HL-60/S4 (cell line): ENCODE measurements around the gene FBN1.

Experiments used
- in situ Hi-C: fragments of 300-500 bp; cut with MboI; formaldehyde crosslinking; loops from 2 replicates; pipeline ENCODE4 v1.14.3; 2022; ENCODE audit warnings: low sequenced_read_pairs

FBN1 gene

DNA sequence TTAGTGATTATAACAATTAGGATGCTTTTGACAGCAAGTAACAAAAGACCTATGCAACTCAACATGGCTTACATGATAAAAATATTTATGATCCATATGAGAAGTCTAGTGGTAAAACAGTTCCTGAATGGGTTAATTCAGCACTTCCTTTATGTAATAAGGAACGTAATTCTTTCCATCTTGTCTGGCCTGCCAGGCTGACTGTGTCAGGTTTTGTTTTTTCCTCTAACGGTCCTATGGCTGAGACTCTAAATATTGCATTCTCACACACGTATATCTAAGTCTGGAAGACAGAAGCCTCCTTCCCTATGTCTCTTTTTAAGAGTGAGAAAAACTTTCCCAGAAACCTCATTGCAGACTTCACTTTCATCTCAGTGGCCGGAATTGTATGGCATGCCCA is 263.6 kb downstream of the FBN1 start:
- in situ Hi-C loops, result no loop called here

DNA sequence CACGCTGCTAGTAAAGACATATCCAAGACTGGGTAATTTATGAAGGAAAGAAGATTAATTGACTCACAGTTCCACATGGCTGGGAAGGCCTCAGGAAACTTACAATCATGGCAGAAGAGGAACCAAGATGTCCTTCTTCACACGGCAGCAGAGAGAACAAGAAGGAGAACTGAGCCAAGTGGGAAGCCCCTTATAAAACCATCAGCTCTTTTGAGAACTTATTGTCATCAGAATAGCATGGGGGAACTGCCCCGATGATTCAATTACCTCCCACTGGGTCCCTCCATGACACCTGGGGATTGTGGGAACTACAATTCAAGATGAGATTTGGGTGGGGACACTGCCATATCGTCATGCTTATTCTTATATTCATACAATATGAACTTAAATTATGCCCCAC is 265.3 kb downstream of the FBN1 start:
- in situ Hi-C loops, result no loop called here

- in situ Hi-C loops, result no loop called here
Measured at GRCh38 chr15:48375767-48376166, 269.7 kb downstream of the FBN1 start.

DNA sequence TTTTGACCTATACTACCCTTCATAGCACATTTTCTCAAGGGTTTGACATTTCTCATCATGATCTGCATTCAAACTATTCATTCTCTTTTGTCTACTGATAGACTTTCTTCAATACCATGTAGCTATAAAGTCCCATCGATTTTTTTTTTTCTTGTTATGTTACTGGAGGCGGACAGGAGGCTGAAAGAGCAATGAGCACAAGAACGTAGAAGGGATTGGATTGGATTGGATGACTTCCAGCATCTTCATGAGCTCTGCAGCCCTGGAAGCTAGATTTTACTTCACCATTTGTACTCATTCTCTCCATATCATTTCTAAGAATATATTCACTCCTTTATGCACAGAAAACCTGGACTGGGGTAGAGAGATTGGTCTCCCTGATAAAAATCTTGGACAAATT is 271.0 kb downstream of the FBN1 start:
- in situ Hi-C loops, result loop anchor here (25.0 kb wide), 1 partner anchor 1938 kb away; no protein-coding TSS in a partner anchor

DNA sequence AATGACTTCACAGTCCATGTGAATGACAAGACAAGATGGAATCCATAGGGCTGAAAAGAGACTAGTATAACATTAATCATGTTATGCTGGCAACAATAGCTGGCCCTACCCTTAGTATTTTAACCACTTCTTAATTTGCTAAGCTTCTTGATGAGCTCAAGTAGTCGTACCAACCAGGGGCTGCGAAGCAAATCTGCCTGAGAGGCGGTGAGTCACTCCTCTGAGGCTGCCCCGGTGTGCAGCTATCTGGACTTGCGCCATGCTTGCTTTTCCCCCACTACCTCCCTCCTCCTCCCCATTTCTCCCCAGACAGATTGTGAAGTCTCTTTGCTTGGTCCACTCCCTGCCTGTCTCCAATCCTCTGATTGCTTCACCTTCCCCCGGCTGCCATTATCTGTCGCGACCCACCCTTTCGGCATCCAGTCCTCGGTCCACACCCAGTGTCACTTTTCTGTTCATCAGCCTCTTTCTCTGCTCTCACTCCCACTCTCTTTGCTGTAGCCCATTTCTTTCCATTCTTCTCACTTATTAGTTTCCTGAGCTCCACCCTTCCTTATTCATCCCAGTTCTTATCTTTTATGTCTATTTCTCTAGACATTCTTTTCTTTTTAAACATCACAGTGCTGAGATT is 271.6 kb downstream of the FBN1 start:
- in situ Hi-C loops, result loop anchor here (25.0 kb wide), 1 partner anchor 1938 kb away; no protein-coding TSS in a partner anchor

DNA sequence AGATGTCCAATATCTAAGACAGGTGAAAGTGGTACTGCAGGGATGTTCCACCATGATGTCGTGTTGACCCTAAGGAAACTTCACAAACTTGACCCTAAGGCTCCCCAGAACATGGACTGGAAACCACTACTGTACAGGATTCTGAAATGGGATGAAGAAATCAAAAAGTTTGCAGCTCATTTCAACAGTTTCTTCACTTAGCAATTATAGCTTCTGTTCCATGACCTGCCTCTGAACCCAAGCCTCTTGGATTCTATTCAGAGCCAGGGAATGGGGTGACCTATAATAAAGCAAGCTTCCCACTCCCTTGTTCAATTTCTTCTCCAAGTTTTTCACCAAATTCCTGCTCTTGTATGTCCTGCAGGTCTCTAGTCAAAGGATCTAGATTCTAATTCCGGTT is 273.5 kb downstream of the FBN1 start:
- in situ Hi-C loops, result loop anchor here (25.0 kb wide), 1 partner anchor 1940 kb away; no protein-coding TSS in a partner anchor

GRCh38 chr15:48371550-48371949 is 274.0 kb downstream of the FBN1 start:
- in situ Hi-C loops, result loop anchor here (25.0 kb wide), 1 partner anchor 1941 kb away; no protein-coding TSS in a partner anchor

- in situ Hi-C loops, result loop anchor here (25.0 kb wide), 1 partner anchor 1942 kb away; no protein-coding TSS in a partner anchor
Measured at GRCh38 chr15:48370460-48370859, 275.0 kb downstream of the FBN1 start.

GRCh38 chr15:48367483-48367882 is 278.0 kb downstream of the FBN1 start:
- in situ Hi-C loops, result loop anchor here (25.0 kb wide), 1 partner anchor 1945 kb away; no protein-coding TSS in a partner anchor

DNA sequence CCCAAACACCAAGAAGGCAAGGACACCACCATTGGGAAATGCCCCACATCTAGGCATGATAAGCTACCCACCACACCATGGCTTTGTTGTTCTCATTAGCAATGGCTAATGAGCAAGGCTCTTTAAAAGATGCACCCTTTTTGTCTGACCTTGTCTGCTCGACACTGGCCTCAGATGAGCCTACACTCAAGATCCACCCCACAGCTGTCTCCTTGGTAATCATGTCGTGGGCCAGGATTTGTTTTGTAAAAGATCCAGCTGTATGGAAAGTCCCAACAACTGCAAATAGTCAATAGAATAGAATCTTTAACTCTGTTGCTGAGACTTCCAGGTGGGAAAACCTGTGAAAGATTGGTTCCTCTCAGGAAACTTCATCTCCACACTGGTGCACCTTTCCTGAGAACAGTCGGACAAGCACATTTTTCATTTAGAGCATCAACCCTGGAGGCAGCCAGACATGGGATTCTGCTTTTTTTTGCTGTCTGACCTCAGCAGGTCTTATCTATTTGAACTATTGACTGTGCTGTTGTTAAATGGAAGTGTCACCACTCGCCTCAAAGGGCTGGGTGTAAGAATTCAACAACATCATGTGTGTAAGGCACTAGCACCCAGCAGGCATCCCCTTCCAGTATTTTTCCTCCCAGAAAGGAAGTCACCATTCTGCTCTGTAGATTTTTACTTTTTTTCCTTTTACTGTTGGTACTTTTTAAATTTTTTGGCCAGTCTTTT is 278.8 kb downstream of the FBN1 start:
- in situ Hi-C loops, result loop anchor here (25.0 kb wide), 1 partner anchor 1946 kb away; no protein-coding TSS in a partner anchor

GRCh38 chr15:48365575-48365974 is 279.9 kb downstream of the FBN1 start:
- in situ Hi-C loops, result loop anchor here (25.0 kb wide), 1 partner anchor 1947 kb away; no protein-coding TSS in a partner anchor

DNA sequence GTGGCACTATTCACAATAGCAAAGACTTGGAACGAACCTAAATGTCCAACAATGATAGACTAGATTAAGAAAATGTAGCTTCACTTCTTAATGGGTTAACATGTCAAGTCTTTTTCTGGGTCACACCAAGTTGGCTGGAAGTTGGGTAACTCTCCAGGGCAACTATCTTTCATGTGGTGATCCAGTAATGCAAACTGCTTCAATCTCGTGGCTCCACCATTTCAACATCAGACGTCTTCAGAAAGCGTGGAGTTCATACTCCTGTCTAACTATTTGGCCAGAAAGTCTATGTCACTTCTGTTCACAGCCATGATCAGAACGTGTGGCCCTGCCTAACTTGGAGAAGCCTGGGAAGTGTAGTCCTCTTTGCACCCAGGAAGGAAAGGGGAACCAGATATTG is 282.0 kb downstream of the FBN1 start:
- in situ Hi-C loops, result loop anchor here (25.0 kb wide), 1 partner anchor 1949 kb away; no protein-coding TSS in a partner anchor

GRCh38 chr15:48361685-48362084 is 283.8 kb downstream of the FBN1 start:
- in situ Hi-C loops, result loop anchor here (25.0 kb wide), 1 partner anchor 1951 kb away; no protein-coding TSS in a partner anchor

DNA sequence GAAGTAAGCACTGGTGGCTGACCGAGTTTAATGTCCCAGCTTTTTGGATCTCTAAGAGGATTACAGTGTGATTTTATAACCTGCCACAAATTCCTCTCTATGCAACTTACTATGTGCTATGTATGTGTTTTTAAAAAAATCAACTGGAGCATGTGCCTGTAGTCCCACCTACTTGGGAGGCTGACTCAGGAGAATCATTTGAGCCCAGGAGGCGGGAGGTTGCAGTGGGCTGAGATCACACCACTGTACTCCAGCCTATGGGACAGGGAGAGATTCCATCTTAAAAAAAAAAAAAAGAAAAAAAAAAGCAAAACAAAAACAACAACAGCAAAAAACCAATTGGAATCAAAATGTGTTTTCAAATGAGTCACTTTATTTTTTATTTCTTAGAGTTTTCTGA is 284.7 kb downstream of the FBN1 start:
- in situ Hi-C loops, result loop anchor here (25.0 kb wide), 1 partner anchor 1951 kb away; no protein-coding TSS in a partner anchor
